K562 (cell line): ENCODE data around the gene ERLEC1. TPM values are rescaled to one million over a fixed set of nuclear protein-coding genes. Genes with fewer than 3 reads are reported as not detected.

Experiments used
- ATAC-seq: fragments of 200-7000 bp; cut with Tn5 transposase; 3 replicates; pipeline ENCODE4 v1.9.1; 2020; ENCODE audit warnings: moderate library complexity
- BruUV-seq: library from RNA; stranded (reverse); fragments of 400-500 nt; replicated peaks from 2 replicates; lab custom pipeline; 2021; lab: Mats Ljungman, UMichigan
- CTCF ChIA-PET: fragments of 300-600 bp; formaldehyde crosslinking; extraction: SDS; loops from one replicate; lab custom pipeline; 2021; ENCODE audit warnings: low intra/inter-chr PET ratio; lab: Yijun Ruan, JAX
- POLR2A ChIA-PET: fragments of 300-600, 350-650 bp; sonication (Branson Sonifier 250); formaldehyde crosslinking; extraction: SDS; loops from one replicate; lab custom pipeline; 2021; ENCODE audit warnings: antibody characterized with exemption, inconsistent platforms; lab: Yijun Ruan, JAX
- DNase-seq, 4 experiments: peaks; one replicate each; pipeline versions ENCODE4 v3.0.0 to v3.0.0-alpha.2; 2011 to 2018; ENCODE audit warnings: low spot score in 3 of 4, mixed read lengths in 3 of 4; ENCODE audit errors: extremely low read depth in 1 of 4
- FAIRE-seq: peaks from 2 replicates; lab custom pipeline; 2011; peaks lifted over from hg19 to GRCh38; lab: Jason Lieb, UNC
- H2AFZ ChIP-seq: 2 replicates; pipeline ENCODE4 v1.6.0; 2011; ENCODE audit warnings: low read depth, low read length, control low read depth, inconsistent platforms
- H3K27ac ChIP-seq: fragments of 200-600 bp; 3 replicates; pipeline ENCODE4 v1.8.0; 2011; ENCODE audit warnings: low read depth, mild to moderate bottlenecking, control low read depth, inconsistent platforms, low read length, moderate library complexity, mixed read lengths; ENCODE audit errors: extremely low read depth
- H3K27me3 ChIP-seq, 2 experiments: fragments of 300-600 bp in 1 of 2; 2 replicates in 1 of 2; 3 replicates in 1 of 2; pipeline versions ENCODE4 v1.6.0 to v1.8.0; 2011; ENCODE audit warnings: inconsistent platforms in 2 of 2, low read length in 2 of 2, mild to moderate bottlenecking in 1 of 2, mixed read lengths in 1 of 2, moderate library complexity in 1 of 2; ENCODE audit not compliant: control insufficient read depth in 2 of 2, insufficient read depth in 2 of 2
- H3K36me3 ChIP-seq: fragments of 300-600 bp; 3 replicates; pipeline ENCODE4 v1.8.0; 2011; ENCODE audit warnings: mild to moderate bottlenecking, low read length, inconsistent platforms; ENCODE audit not compliant: control insufficient read depth, insufficient read depth
- H3K4me1 ChIP-seq, 2 experiments: fragments of 200-600 bp in 1 of 2; replicated peaks in 1 of 2; 2 replicates in 1 of 2; 3 replicates in 1 of 2; pipeline versions ENCODE4 v1.5.1 to v1.8.0; 2011; ENCODE audit warnings: inconsistent platforms in 2 of 2, low read length in 2 of 2, mild to moderate bottlenecking in 1 of 2, mixed read lengths in 1 of 2, moderate library complexity in 1 of 2; ENCODE audit not compliant: control insufficient read depth in 2 of 2, insufficient read depth in 2 of 2
- H3K4me2 ChIP-seq: 2 replicates; pipeline ENCODE4 v1.6.1; 2011; ENCODE audit warnings: low read length, control low read depth, inconsistent platforms, mixed read lengths; ENCODE audit not compliant: insufficient read depth
- H3K4me3 ChIP-seq: fragments of 200-600 bp; sonication (generic), shearing (Covaris generic); 2 replicates; pipeline ENCODE4 v1.5.1; 2016; ENCODE audit warnings: control low read depth, inconsistent platforms
- H3K79me2 ChIP-seq: fragments of 200-600 bp; 3 replicates; pipeline ENCODE4 v1.8.0; 2011; ENCODE audit warnings: low read length, inconsistent platforms; ENCODE audit not compliant: control insufficient read depth, insufficient read depth
- H3K9ac ChIP-seq, 2 experiments: 2 replicates each; pipeline versions ENCODE4 v1.6.0 to v1.6.1; 2011; ENCODE audit warnings: low read depth in 2 of 2, low read length in 2 of 2, control low read depth in 1 of 2, inconsistent platforms in 1 of 2, mild to moderate bottlenecking in 1 of 2, mixed read lengths in 1 of 2; ENCODE audit not compliant: insufficient read depth in 1 of 2
- H3K9me1 ChIP-seq: one replicate; pipeline ENCODE4 v1.6.0; 2011; ENCODE audit warnings: inconsistent platforms, mild to moderate bottlenecking, low read length, moderate library complexity; ENCODE audit not compliant: control insufficient read depth, insufficient read depth
- H3K9me3 ChIP-seq: replicated peaks from 2 replicates; pipeline ENCODE4 v1.5.1; 2011; ENCODE audit warnings: low read depth, low read length, inconsistent platforms; ENCODE audit not compliant: control insufficient read depth, insufficient read depth
- H4K20me1 ChIP-seq: replicated peaks from 2 replicates; pipeline ENCODE4 v1.6.1; 2011; ENCODE audit warnings: low read length, inconsistent platforms, mixed read lengths; ENCODE audit not compliant: control insufficient read depth, insufficient read depth
- ASH1L ChIP-seq: fragments of 450-650 bp; IDR thresholded peaks from 2 replicates; pipeline ENCODE4 v1.6.1; 2018; ENCODE audit warnings: borderline replicate concordance, mild to moderate bottlenecking, low read depth; ENCODE audit not compliant: partially characterized antibody
- CBX2 ChIP-seq: fragments of 200-600 bp; sonication (generic); IDR thresholded peaks from one replicate; pipeline ENCODE4 v1.6.1; 2012; ENCODE audit warnings: mild to moderate bottlenecking, low read length, inconsistent platforms; ENCODE audit not compliant: insufficient read depth, poor library complexity, severe bottlenecking
- ELF1 ChIP-seq: fragments of 200-800 bp; sonication (Bioruptor generic); IDR thresholded peaks from 2 replicates; pipeline ENCODE4 v1.6.1; 2016; ENCODE audit warnings: missing genetic modification characterization, missing compliant biosample characterization
- LCOR ChIP-seq: sonication (generic); formaldehyde crosslinking; IDR thresholded peaks from 2 replicates; pipeline ENCODE4 v1.8.0; 2022; ENCODE audit warnings: mild to moderate bottlenecking, missing genetic modification reagents
- PURB ChIP-seq: sonication (generic); formaldehyde crosslinking; IDR thresholded peaks from 2 replicates; pipeline ENCODE4 v1.9.0; 2021; ENCODE audit warnings: low read depth, mild to moderate bottlenecking, missing genetic modification reagents
- STAT5A ChIP-seq: IDR thresholded peaks from 2 replicates; pipeline ENCODE4 v1.6.1; 2012; ENCODE audit warnings: low read length, inconsistent platforms, borderline replicate concordance
- ZNF140 ChIP-seq: fragments of 250-450 bp; sonication (Bioruptor Pico); IDR thresholded peaks from 2 replicates; pipeline ENCODE4 v1.8.0; 2021; ENCODE audit warnings: moderate library complexity, mild to moderate bottlenecking, inconsistent platforms
- ZNF507 ChIP-seq: conservative IDR thresholded peaks from 2 replicates; pipeline ENCODE4 v1.6.1; 2017; ENCODE audit warnings: missing genetic modification characterization, missing compliant biosample characterization
- WGBS: fragments of 100-300 bp; shearing (Covaris generic); methylation state at CpG from one replicate; pipeline ENCODE4 v1.1.6; 2016; ENCODE audit warnings: low coverage, mixed read lengths; ENCODE audit not compliant: insufficient coverage; ENCODE audit errors: missing lambda C conversion rate; 5-methylcytosine and 5-hydroxymethylcytosine counted together
- in situ Hi-C: fragments of 300-500 bp; cut with MboI; formaldehyde crosslinking; loops from 4 replicates; pipeline ENCODE4 v1.15.0; 2018; ENCODE audit warnings: inconsistent platforms, mixed read lengths
- intact Hi-C: fragments of 100-400 bp; cut with micrococcal nuclease; formaldehyde crosslinking; loops from 2 replicates; pipeline ENCODE4 v1.14.2; 2022
- polyA plus RNA-seq, 8 experiments: library from polyadenylated mRNA; depleted of rRNA in 4 of 8; stranded (reverse) in 5 of 8; unstranded in 3 of 8; fragments of >200 nt; fragmentation: Nextera tagmentation in 2 of 8; fragmentation: Illumina TruSeq in 1 of 8; extraction: Ambion mirVana in 2 of 8; extraction: Trizol in 1 of 8; gene quantifications; 2 replicates each; pipeline versions ENCODE4 v1.2.1 to v1.2.3, GENCODE V29; 2011 to 2014; ENCODE audit warnings: inconsistent platforms in 1 of 8, missing spikeins in 1 of 8
- total RNA-seq, 7 experiments: library from RNA; depleted of rRNA in 6 of 7; stranded (reverse); fragments of >200 nt in 6 of 7; fragmentation: Illumina TruSeq in 2 of 7; extraction: Trizol in 2 of 7; gene quantifications; 2 replicates each; pipeline versions ENCODE4 v1.2.1 to v1.2.3, GENCODE V29; 2011 to 2021; ENCODE audit warnings: low replicate concordance in 1 of 7
- TF ChIP-seq, protein P1 (sequence below): fragments of 250-450 bp; sonication (Bioruptor Pico); IDR thresholded peaks from 2 replicates; pipeline ENCODE4 v1.8.0; 2021; ENCODE audit warnings: moderate library complexity, mild to moderate bottlenecking, inconsistent platforms
- TF ChIP-seq, protein P2 (sequence below): conservative IDR thresholded peaks from 2 replicates; pipeline ENCODE4 v1.6.1; 2011; ENCODE audit warnings: low read depth, mild to moderate bottlenecking, low read length; ENCODE audit not compliant: control insufficient read depth
- TF ChIP-seq, protein P3 (sequence below): fragments of 250-450 bp; sonication (Bioruptor Pico); IDR thresholded peaks from 2 replicates; pipeline ENCODE4 v1.9.0; 2021; ENCODE audit warnings: mild to moderate bottlenecking, inconsistent platforms
- TF ChIP-seq, protein P4 (sequence below): fragments of 450-650 bp; formaldehyde crosslinking; IDR thresholded peaks from 2 replicates; pipeline ENCODE4 v1.4.0; 2020; ENCODE audit warnings: mild to moderate bottlenecking, moderate library complexity

The ERLEC1 gene
- total and polyA plus RNA-seq, 9 of the 15 experiments (the other 6 are each of a cell fraction or from before 2014, with no cell fraction given), result 12.0 to 41.6 (median 30.6) TPM

DNA sequence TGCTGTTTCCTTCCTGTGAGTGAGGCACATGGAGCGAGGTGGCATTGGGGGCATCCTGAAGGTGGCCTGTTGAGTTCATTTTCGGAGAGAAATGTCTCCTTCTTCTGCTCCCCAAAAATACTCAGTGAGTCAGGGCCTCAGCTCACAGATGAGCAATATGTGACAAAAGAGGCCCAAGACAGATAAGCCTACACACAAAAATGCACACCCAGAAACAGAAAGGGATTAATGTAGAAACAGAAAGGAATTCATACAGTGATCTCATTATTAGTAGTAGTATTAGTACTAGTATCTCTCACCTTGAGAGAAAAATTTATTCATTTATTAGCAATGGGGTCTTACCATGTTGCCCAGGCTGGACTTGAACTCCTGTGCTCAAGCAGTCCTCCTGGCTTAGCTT is 67.8 kb downstream of the ERLEC1 start (continued):
- TF ChIP-seq CBX2, result no peak
- TF ChIP-seq ELF1 (tag), result no peak
- TF ChIP-seq, protein P1, sequence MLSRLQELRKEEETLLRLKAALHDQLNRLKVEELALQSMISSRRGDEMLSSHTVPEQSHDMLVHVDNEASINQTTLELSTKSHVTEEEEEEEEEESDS (CRISPR knock-in tag), result no peak
- TF ChIP-seq LCOR, result no peak
- no peak for TF ChIP-seq ZNF140
- no peak for TF ChIP-seq ZNF507
- TF ChIP-seq, protein P2, sequence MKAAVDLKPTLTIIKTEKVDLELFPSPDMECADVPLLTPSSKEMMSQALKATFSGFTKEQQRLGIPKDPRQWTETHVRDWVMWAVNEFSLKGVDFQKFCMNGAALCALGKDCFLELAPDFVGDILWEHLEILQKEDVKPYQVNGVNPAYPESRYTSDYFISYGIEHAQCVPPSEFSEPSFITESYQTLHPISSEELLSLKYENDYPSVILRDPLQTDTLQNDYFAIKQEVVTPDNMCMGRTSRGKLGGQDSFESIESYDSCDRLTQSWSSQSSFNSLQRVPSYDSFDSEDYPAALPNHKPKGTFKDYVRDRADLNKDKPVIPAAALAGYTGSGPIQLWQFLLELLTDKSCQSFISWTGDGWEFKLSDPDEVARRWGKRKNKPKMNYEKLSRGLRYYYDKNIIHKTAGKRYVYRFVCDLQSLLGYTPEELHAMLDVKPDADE, result no peak
- TF ChIP-seq PURB (CRISPR knock-in tag), result no peak
- TF ChIP-seq STAT5A, result no peak

DNA sequence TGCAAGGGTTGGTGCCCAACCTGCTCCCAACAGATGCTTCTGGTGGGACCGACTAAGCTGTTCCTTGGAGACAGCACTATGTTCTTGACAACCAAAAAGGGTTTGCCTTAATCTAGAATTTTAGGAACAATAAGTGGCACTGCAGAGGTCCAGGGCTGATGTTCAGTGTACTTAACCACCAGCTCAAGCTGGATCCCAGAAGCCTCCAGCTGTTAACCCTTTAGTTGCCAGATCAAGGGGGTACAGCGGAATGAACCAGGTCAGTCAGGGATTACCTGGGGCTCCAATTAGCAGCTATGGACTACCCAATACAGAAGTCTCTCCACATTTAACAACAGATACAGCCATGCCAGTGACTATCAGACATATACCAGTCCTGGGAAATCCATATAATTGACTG is 69.4 kb downstream of the ERLEC1 start:
- H3K27me3 ChIP-seq, result no peaks in the 10 kb centered on the region
- no peaks in the 10 kb centered on the region; a peak in 1 of 5 replicates for H3K4me1 ChIP-seq
- BruUV-seq, result no TSS peak
- H3K27ac ChIP-seq, result no peak overlapping the region
- H3K9me3 ChIP-seq, result no peaks in the 10 kb centered on the region
- no peak overlapping the region for H3K4me2 ChIP-seq
- ChIA-PET CTCF (no interaction called here), POLR2A (no interaction called here)
- intact Hi-C loops, result no loop called here
- FAIRE-seq (no peak), ATAC-seq (peak; percentile 17; the same call in 1 of the 3 replicates), DNase-seq (no peak)
- H3K79me2 ChIP-seq, result no peaks in the 10 kb centered on the region
- no peaks in the 10 kb centered on the region for H4K20me1 ChIP-seq
- H3K9me1 ChIP-seq, result no peaks in the 10 kb centered on the region
- in situ Hi-C loops, result no loop called here
- H2AFZ ChIP-seq, result no peak overlapping the region
- peaks cover 32% of the 10 kb centered on the region; the same call in 2 of the 3 replicates for H3K36me3 ChIP-seq
- no peak overlapping the region for H3K9ac ChIP-seq
- TF ChIP-seq, protein P3, sequence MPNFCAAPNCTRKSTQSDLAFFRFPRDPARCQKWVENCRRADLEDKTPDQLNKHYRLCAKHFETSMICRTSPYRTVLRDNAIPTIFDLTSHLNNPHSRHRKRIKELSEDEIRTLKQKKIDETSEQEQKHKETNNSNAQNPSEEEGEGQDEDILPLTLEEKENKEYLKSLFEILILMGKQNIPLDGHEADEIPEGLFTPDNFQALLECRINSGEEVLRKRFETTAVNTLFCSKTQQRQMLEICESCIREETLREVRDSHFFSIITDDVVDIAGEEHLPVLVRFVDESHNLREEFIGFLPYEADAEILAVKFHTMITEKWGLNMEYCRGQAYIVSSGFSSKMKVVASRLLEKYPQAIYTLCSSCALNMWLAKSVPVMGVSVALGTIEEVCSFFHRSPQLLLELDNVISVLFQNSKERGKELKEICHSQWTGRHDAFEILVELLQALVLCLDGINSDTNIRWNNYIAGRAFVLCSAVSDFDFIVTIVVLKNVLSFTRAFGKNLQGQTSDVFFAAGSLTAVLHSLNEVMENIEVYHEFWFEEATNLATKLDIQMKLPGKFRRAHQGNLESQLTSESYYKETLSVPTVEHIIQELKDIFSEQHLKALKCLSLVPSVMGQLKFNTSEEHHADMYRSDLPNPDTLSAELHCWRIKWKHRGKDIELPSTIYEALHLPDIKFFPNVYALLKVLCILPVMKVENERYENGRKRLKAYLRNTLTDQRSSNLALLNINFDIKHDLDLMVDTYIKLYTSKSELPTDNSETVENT (CRISPR knock-in tag), result no peak
- TF ChIP-seq, protein P4, sequence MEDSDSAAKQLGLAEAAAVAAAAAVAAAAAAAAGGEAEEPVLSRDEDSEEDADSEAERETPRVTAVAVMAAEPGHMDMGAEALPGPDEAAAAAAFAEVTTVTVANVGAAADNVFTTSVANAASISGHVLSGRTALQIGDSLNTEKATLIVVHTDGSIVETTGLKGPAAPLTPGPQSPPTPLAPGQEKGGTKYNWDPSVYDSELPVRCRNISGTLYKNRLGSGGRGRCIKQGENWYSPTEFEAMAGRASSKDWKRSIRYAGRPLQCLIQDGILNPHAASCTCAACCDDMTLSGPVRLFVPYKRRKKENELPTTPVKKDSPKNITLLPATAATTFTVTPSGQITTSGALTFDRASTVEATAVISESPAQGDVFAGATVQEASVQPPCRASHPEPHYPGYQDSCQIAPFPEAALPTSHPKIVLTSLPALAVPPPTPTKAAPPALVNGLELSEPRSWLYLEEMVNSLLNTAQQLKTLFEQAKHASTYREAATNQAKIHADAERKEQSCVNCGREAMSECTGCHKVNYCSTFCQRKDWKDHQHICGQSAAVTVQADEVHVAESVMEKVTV (CRISPR knock-in tag), result no peak
- TF ChIP-seq ASH1L, result no peak
- H3K4me3 ChIP-seq, result no peak overlapping the region
- 76% methylated on average over 2 of the region's 2 CpGs for WGBS
